ENCODE measurements around the gene UBE2R2. TPM values are rescaled to one million over a fixed set of nuclear protein-coding genes. Genes with fewer than 3 reads are reported as not detected.

UBE2R2 gene
- polyA plus RNA-seq, 1 donor from 2014 or later = 45.0 TPM

DNA sequence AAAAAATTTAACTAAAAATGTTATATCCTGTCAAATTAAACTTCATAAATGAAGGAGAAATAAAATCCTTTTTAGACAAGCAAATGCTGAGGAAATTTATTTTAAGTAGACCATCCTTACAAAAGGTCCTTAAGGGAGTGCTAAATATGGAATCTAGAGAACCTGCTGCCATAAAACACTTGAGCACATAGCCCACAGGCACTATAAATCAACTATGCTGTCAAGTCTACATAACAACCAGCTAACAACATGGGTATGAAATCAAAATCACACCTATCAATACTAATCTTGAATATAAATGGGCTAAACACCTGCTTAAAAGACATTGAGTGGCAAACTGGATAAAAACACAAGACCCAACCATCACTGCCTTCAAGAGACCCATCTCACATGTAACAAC is 36.7 kb upstream of the UBE2R2 start:
- H3K36me3 ChIP-seq (ENCODE audit: insufficient read depth, low read length) = no peaks in the 10 kb centered on the region
- no peak overlapping the region for H2AFZ ChIP-seq (ENCODE audit: low read depth, low read length)
- no peaks in the 10 kb centered on the region for H3K79me2 ChIP-seq (replicated peaks; ENCODE audit: insufficient read depth, low read length)
- H3K27ac ChIP-seq (ENCODE audit: low read length) = no peak overlapping the region
- no peak overlapping the region for H3K9ac ChIP-seq (ENCODE audit: low read length)
- H3K27me3 ChIP-seq (ENCODE audit: insufficient read depth, low read depth, low read length) = no peaks in the 10 kb centered on the region
- H3K9me2 ChIP-seq (ENCODE audit: insufficient read depth, low read length) = no peaks in the 10 kb centered on the region
- no peaks in the 10 kb centered on the region for H4K20me1 ChIP-seq (ENCODE audit: insufficient read depth)
- no peaks in the 10 kb centered on the region for H3K9me3 ChIP-seq (ENCODE audit: low read length)
- H3F3A ChIP-seq (ENCODE audit: insufficient read depth, low read length, poor library complexity, severe bottlenecking) = no peaks in the 10 kb centered on the region
- H3K4me3 ChIP-seq (ENCODE audit: low read length) = no peak overlapping the region
- TF ChIP-seq MXI1 (conservative IDR thresholded peaks at IDR 0.05; ENCODE audit: poor library complexity, severe bottlenecking) (no peak), SMC3 (conservative IDR thresholded peaks at IDR 0.05; ENCODE audit: poor library complexity) (no peak)
- H3K4me2 ChIP-seq (ENCODE audit: low read length) = no peak overlapping the region

DNA sequence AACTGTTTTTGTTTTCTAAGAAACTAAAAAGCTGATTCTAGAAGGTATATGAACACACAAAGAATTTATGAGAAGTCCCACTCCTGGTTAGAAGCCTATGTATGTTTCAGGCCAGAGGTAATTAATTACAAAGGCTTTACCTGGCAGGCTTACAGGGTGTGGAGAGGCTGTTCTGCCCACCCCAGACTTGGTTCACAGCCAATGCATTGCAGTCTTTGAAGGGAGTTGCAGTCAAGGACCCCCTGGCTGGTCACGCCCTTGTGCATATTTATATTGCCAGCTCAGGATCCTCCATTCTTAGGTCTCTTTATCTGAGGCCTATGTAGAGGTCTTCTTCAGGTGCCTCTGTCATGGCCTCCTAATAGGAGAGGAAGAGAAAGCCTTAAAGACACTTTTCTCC is 35.2 kb upstream of the UBE2R2 start:
- Histone ChIP-seq H3K79me2 (replicated peaks; ENCODE audit: insufficient read depth, low read length) (no peaks in the 10 kb centered on the region), H3K9me3 (ENCODE audit: low read length) (no peaks in the 10 kb centered on the region), H2AFZ (ENCODE audit: low read depth, low read length) (no peak overlapping the region), H3F3A (ENCODE audit: insufficient read depth, low read length, poor library complexity, severe bottlenecking) (no peaks in the 10 kb centered on the region), H3K4me3 (ENCODE audit: low read length) (no peak overlapping the region), H3K9me2 (ENCODE audit: insufficient read depth, low read length) (no peaks in the 10 kb centered on the region), H3K27me3 (ENCODE audit: insufficient read depth, low read depth, low read length) (no peaks in the 10 kb centered on the region), H3K4me2 (ENCODE audit: low read length) (no peak overlapping the region), H3K27ac (ENCODE audit: low read length) (no peak overlapping the region), H3K9ac (ENCODE audit: low read length) (no peak overlapping the region), H3K36me3 (ENCODE audit: insufficient read depth, low read length) (no peaks in the 10 kb centered on the region), H4K20me1 (ENCODE audit: insufficient read depth) (no peaks in the 10 kb centered on the region)
- TF ChIP-seq, protein P1, sequence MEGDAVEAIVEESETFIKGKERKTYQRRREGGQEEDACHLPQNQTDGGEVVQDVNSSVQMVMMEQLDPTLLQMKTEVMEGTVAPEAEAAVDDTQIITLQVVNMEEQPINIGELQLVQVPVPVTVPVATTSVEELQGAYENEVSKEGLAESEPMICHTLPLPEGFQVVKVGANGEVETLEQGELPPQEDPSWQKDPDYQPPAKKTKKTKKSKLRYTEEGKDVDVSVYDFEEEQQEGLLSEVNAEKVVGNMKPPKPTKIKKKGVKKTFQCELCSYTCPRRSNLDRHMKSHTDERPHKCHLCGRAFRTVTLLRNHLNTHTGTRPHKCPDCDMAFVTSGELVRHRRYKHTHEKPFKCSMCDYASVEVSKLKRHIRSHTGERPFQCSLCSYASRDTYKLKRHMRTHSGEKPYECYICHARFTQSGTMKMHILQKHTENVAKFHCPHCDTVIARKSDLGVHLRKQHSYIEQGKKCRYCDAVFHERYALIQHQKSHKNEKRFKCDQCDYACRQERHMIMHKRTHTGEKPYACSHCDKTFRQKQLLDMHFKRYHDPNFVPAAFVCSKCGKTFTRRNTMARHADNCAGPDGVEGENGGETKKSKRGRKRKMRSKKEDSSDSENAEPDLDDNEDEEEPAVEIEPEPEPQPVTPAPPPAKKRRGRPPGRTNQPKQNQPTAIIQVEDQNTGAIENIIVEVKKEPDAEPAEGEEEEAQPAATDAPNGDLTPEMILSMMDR (IDR thresholded peaks at IDR 0.05; ENCODE audit: poor library complexity, severe bottlenecking) = no peak
- TF ChIP-seq EP300 (conservative IDR thresholded peaks at IDR 0.05; ENCODE audit: poor library complexity, severe bottlenecking) = no peak
- TF ChIP-seq SMC3 (conservative IDR thresholded peaks at IDR 0.05; ENCODE audit: poor library complexity) = no peak
- TF ChIP-seq RAD21 (conservative IDR thresholded peaks at IDR 0.05) = no peak
- no peak for TF ChIP-seq POLR2AphosphoS5 (IDR thresholded peaks at IDR 0.05)
- no peak for TF ChIP-seq EZH2 (IDR thresholded peaks at IDR 0.05; ENCODE audit: borderline replicate concordance, insufficient read depth, low read length, poor library complexity, severe bottlenecking)
- TF ChIP-seq, protein P2, sequence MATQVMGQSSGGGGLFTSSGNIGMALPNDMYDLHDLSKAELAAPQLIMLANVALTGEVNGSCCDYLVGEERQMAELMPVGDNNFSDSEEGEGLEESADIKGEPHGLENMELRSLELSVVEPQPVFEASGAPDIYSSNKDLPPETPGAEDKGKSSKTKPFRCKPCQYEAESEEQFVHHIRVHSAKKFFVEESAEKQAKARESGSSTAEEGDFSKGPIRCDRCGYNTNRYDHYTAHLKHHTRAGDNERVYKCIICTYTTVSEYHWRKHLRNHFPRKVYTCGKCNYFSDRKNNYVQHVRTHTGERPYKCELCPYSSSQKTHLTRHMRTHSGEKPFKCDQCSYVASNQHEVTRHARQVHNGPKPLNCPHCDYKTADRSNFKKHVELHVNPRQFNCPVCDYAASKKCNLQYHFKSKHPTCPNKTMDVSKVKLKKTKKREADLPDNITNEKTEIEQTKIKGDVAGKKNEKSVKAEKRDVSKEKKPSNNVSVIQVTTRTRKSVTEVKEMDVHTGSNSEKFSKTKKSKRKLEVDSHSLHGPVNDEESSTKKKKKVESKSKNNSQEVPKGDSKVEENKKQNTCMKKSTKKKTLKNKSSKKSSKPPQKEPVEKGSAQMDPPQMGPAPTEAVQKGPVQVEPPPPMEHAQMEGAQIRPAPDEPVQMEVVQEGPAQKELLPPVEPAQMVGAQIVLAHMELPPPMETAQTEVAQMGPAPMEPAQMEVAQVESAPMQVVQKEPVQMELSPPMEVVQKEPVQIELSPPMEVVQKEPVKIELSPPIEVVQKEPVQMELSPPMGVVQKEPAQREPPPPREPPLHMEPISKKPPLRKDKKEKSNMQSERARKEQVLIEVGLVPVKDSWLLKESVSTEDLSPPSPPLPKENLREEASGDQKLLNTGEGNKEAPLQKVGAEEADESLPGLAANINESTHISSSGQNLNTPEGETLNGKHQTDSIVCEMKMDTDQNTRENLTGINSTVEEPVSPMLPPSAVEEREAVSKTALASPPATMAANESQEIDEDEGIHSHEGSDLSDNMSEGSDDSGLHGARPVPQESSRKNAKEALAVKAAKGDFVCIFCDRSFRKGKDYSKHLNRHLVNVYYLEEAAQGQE (IDR thresholded peaks at IDR 0.05; ENCODE audit: borderline replicate concordance) = no peak
- TF ChIP-seq MXI1 (conservative IDR thresholded peaks at IDR 0.05; ENCODE audit: poor library complexity, severe bottlenecking) = no peak
- no peak for TF ChIP-seq TAF1 (IDR thresholded peaks at IDR 0.05; ENCODE audit: low read depth)

Data from neural cell (in vitro differentiated cells).